WTC11 (cell line): ENCODE results near the gene RNF145. TPM values are rescaled to one million over a fixed set of nuclear protein-coding genes. Genes with fewer than 3 reads are reported as not detected.

Experiments
- ATAC-seq: fragments of 200-7000 bp; cut with Tn5 transposase; 2 replicates; pipeline ENCODE4 v1.10.0; 2021; ENCODE audit warnings: mild to moderate bottlenecking, moderate library complexity
- CTCF ChIA-PET: fragments of 300-600 bp; sonication (Branson Sonifier 250); formaldehyde crosslinking; loops from one replicate; lab custom pipeline; 2021; ENCODE audit warnings: antibody characterized with exemption; lab: Charles Lee
- POLR2A ChIA-PET: fragments of 350-600 bp; sonication (Branson Sonifier 250); formaldehyde crosslinking; loops from one replicate; lab custom pipeline; 2021; ENCODE audit warnings: antibody characterized with exemption; lab: Charles Lee
- DNase-seq: peaks from one replicate; pipeline ENCODE4 v3.0.0; 2021; ENCODE audit warnings: low spot score
- H3K27ac Mint-ChIP-seq: 2 replicates; pipeline ENCODE4 v1.8.0; 2021; ENCODE audit warnings: mixed read lengths
- H3K27me3 Mint-ChIP-seq: 2 replicates; pipeline ENCODE4 v1.8.0; 2021; ENCODE audit warnings: low read depth, mild to moderate bottlenecking, moderate library complexity, mixed read lengths
- H3K36me3 Mint-ChIP-seq: 2 replicates; pipeline ENCODE4 v1.8.0; 2021; ENCODE audit warnings: mixed read lengths
- H3K4me1 Mint-ChIP-seq: 2 replicates; pipeline ENCODE4 v1.8.0; 2022; ENCODE audit warnings: mixed read lengths
- H3K4me3 Mint-ChIP-seq: 2 replicates; pipeline ENCODE4 v1.8.0; 2021; ENCODE audit warnings: mild to moderate bottlenecking, moderate library complexity, mixed read lengths
- H3K9me3 Mint-ChIP-seq: 2 replicates; pipeline ENCODE4 v1.8.0; 2021; ENCODE audit warnings: mixed read lengths
- ATF1 ChIP-seq: sonication (generic); formaldehyde crosslinking; IDR thresholded peaks from 2 replicates; pipeline ENCODE4 v1.8.1; 2023; ENCODE audit warnings: mild to moderate bottlenecking, moderate library complexity, missing genetic modification reagents
- CBFB ChIP-seq: sonication (generic); formaldehyde crosslinking; IDR thresholded peaks from 2 replicates; pipeline ENCODE4 v1.8.1; 2022; ENCODE audit warnings: mild to moderate bottlenecking, low read depth, missing genetic modification reagents
- CREB1 ChIP-seq: sonication (generic); formaldehyde crosslinking; IDR thresholded peaks from 2 replicates; pipeline ENCODE4 v1.8.0; 2023; ENCODE audit warnings: mild to moderate bottlenecking, missing genetic modification reagents
- ELF4 ChIP-seq: sonication (generic); formaldehyde crosslinking; IDR thresholded peaks from 2 replicates; pipeline ENCODE4 v1.8.1; 2022; ENCODE audit warnings: low read depth, mild to moderate bottlenecking, moderate library complexity, missing genetic modification reagents
- GABPB1 ChIP-seq: sonication (generic); formaldehyde crosslinking; IDR thresholded peaks from 2 replicates; pipeline ENCODE4 v1.8.1; 2023; ENCODE audit warnings: mild to moderate bottlenecking, missing genetic modification reagents
- NFYB ChIP-seq: sonication (generic); formaldehyde crosslinking; conservative IDR thresholded peaks from 2 replicates; pipeline ENCODE4 v1.8.0; 2022; ENCODE audit warnings: low read depth, missing genetic modification reagents
- NR1H2 ChIP-seq: sonication (generic); formaldehyde crosslinking; IDR thresholded peaks from 2 replicates; pipeline ENCODE4 v1.9.0; 2021; ENCODE audit warnings: mild to moderate bottlenecking, moderate library complexity, missing genetic modification reagents
- NR3C1 ChIP-seq: sonication (generic); formaldehyde crosslinking; conservative IDR thresholded peaks from 2 replicates; pipeline ENCODE4 v1.8.1; 2023; ENCODE audit warnings: low read depth, mild to moderate bottlenecking, missing genetic modification reagents
- PRDM15 ChIP-seq: sonication (generic); formaldehyde crosslinking; IDR thresholded peaks from 2 replicates; pipeline ENCODE4 v1.8.0; 2022; ENCODE audit warnings: missing genetic modification reagents
- PREB ChIP-seq: sonication (generic); formaldehyde crosslinking; IDR thresholded peaks from 2 replicates; pipeline ENCODE4 v1.8.1; 2022; ENCODE audit warnings: mild to moderate bottlenecking, missing genetic modification reagents, moderate library complexity, borderline replicate concordance
- ZNF121 ChIP-seq: sonication (generic); formaldehyde crosslinking; IDR thresholded peaks from 2 replicates; pipeline ENCODE4 v1.8.0; 2023; ENCODE audit warnings: missing genetic modification reagents
- ZNF138 ChIP-seq: sonication (generic); formaldehyde crosslinking; conservative IDR thresholded peaks from 2 replicates; pipeline ENCODE4 v1.8.1; 2022; ENCODE audit warnings: mild to moderate bottlenecking, moderate library complexity, missing genetic modification reagents
- ZNF263 ChIP-seq: sonication (generic); formaldehyde crosslinking; IDR thresholded peaks from 2 replicates; pipeline ENCODE4 v1.8.1; 2022; ENCODE audit warnings: low read depth, mild to moderate bottlenecking, moderate library complexity, missing genetic modification reagents
- ZNF281 ChIP-seq: sonication (generic); formaldehyde crosslinking; IDR thresholded peaks from 2 replicates; pipeline ENCODE4 v1.8.0; 2023; ENCODE audit warnings: mild to moderate bottlenecking, missing genetic modification reagents
- ZNF396 ChIP-seq: fragments of 250-450 bp; sonication (Bioruptor Pico); IDR thresholded peaks from 2 replicates; pipeline ENCODE4 v1.8.0; 2021; ENCODE audit warnings: mild to moderate bottlenecking, moderate library complexity, borderline replicate concordance
- ZNF423 ChIP-seq: fragments of 250-450 bp; sonication (Bioruptor Pico); IDR thresholded peaks from 2 replicates; pipeline ENCODE4 v2.1.2; 2022; ENCODE audit warnings: mild to moderate bottlenecking, moderate library complexity
- total RNA-seq: library from RNA; stranded (reverse); gene quantifications from 3 replicates; pipeline ENCODE4 v1.2.3, GENCODE V29; 2021
- TF ChIP-seq, protein P1 (sequence below): fragments of 250-450 bp; sonication (Bioruptor Pico); IDR thresholded peaks from 2 replicates; pipeline ENCODE4 v1.9.0; 2021; ENCODE audit warnings: mild to moderate bottlenecking
- TF ChIP-seq, protein P2 (sequence below): fragments of 200-600 bp; IDR thresholded peaks from 2 replicates; pipeline ENCODE4 v1.8.0; 2022; ENCODE audit warnings: antibody characterized with exemption
- TF ChIP-seq, protein P3 (sequence below): fragments of 250-450 bp; sonication (Bioruptor Pico); IDR thresholded peaks from 2 replicates; pipeline ENCODE4 v1.8.0; 2021; ENCODE audit warnings: mild to moderate bottlenecking
- TF ChIP-seq, protein P4 (sequence below): sonication (generic); formaldehyde crosslinking; IDR thresholded peaks from 2 replicates; pipeline ENCODE4 v1.8.0; 2022; ENCODE audit warnings: mild to moderate bottlenecking, missing genetic modification reagents

RNF145 gene
- total RNA-seq, 1 experiment from 2014 or later = 76.8 TPM

- TF ChIP-seq ELF4 (CRISPR knock-in tag) (no peak), PREB (CRISPR knock-in tag) (no peak), NR1H2 (CRISPR knock-in tag) (no peak), PRDM15 (CRISPR knock-in tag) (no peak), GABPB1 (no peak), NR3C1 (CRISPR knock-in tag) (no peak)
- TF ChIP-seq, protein P1, sequence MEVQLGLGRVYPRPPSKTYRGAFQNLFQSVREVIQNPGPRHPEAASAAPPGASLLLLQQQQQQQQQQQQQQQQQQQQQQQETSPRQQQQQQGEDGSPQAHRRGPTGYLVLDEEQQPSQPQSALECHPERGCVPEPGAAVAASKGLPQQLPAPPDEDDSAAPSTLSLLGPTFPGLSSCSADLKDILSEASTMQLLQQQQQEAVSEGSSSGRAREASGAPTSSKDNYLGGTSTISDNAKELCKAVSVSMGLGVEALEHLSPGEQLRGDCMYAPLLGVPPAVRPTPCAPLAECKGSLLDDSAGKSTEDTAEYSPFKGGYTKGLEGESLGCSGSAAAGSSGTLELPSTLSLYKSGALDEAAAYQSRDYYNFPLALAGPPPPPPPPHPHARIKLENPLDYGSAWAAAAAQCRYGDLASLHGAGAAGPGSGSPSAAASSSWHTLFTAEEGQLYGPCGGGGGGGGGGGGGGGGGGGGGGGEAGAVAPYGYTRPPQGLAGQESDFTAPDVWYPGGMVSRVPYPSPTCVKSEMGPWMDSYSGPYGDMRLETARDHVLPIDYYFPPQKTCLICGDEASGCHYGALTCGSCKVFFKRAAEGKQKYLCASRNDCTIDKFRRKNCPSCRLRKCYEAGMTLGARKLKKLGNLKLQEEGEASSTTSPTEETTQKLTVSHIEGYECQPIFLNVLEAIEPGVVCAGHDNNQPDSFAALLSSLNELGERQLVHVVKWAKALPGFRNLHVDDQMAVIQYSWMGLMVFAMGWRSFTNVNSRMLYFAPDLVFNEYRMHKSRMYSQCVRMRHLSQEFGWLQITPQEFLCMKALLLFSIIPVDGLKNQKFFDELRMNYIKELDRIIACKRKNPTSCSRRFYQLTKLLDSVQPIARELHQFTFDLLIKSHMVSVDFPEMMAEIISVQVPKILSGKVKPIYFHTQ (CRISPR knock-in tag) = no peak
- TF ChIP-seq, protein P2, sequence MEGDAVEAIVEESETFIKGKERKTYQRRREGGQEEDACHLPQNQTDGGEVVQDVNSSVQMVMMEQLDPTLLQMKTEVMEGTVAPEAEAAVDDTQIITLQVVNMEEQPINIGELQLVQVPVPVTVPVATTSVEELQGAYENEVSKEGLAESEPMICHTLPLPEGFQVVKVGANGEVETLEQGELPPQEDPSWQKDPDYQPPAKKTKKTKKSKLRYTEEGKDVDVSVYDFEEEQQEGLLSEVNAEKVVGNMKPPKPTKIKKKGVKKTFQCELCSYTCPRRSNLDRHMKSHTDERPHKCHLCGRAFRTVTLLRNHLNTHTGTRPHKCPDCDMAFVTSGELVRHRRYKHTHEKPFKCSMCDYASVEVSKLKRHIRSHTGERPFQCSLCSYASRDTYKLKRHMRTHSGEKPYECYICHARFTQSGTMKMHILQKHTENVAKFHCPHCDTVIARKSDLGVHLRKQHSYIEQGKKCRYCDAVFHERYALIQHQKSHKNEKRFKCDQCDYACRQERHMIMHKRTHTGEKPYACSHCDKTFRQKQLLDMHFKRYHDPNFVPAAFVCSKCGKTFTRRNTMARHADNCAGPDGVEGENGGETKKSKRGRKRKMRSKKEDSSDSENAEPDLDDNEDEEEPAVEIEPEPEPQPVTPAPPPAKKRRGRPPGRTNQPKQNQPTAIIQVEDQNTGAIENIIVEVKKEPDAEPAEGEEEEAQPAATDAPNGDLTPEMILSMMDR = no peak
- TF ChIP-seq, protein P3, sequence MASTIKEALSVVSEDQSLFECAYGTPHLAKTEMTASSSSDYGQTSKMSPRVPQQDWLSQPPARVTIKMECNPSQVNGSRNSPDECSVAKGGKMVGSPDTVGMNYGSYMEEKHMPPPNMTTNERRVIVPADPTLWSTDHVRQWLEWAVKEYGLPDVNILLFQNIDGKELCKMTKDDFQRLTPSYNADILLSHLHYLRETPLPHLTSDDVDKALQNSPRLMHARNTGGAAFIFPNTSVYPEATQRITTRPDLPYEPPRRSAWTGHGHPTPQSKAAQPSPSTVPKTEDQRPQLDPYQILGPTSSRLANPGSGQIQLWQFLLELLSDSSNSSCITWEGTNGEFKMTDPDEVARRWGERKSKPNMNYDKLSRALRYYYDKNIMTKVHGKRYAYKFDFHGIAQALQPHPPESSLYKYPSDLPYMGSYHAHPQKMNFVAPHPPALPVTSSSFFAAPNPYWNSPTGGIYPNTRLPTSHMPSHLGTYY (CRISPR knock-in tag) = no peak
These were observed 25.1 kb downstream of the RNF145 start (continued) for GRCh38 chr5:159184236-159184635.

GRCh38 chr5:159183247-159183646 is 26.1 kb downstream of the RNF145 start:
- H3K4me1 Mint-ChIP-seq = peaks cover 4% of the 10 kb centered on the region; the same call in 1 of the 2 replicates
- ATAC-seq (no peak), DNase-seq (no peak)
- H3K4me3 Mint-ChIP-seq = no peak overlapping the region
- H3K27ac Mint-ChIP-seq = no peak overlapping the region
- ChIA-PET POLR2A (no interaction called here), CTCF (no interaction called here)
- H3K27me3 Mint-ChIP-seq = no peaks in the 10 kb centered on the region
- peaks cover 8% of the 10 kb centered on the region; the same call in 1 of the 2 replicates for H3K36me3 Mint-ChIP-seq
- H3K9me3 Mint-ChIP-seq = no peaks in the 10 kb centered on the region
- TF ChIP-seq ATF1 (CRISPR knock-in tag) (no peak), ZNF396 (no peak), ZNF138 (CRISPR knock-in tag) (no peak), CREB1 (CRISPR knock-in tag) (no peak), NFYB (CRISPR knock-in tag) (no peak), ZNF281 (no peak), ZNF121 (CRISPR knock-in tag) (no peak), ZNF263 (CRISPR knock-in tag) (no peak), CBFB (CRISPR knock-in tag) (no peak), ZNF423 (no peak)
- TF ChIP-seq, protein P4, sequence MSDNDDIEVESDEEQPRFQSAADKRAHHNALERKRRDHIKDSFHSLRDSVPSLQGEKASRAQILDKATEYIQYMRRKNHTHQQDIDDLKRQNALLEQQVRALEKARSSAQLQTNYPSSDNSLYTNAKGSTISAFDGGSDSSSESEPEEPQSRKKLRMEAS (CRISPR knock-in tag) = no peak
